ENCODE data around the gene PEAR1.

DNA sequence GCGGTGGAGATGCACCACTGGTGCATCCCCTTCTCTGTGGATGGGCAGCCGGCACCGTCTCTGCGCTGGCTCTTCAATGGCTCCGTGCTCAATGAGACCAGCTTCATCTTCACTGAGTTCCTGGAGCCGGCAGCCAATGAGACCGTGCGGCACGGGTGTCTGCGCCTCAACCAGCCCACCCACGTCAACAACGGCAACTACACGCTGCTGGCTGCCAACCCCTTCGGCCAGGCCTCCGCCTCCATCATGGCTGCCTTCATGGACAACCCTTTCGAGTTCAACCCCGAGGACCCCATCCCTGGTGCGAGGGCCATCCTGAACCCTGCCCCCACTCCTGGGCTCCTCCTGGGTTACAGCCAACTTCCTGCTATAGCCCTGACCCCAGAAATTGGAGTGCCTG lies 19.9 kb upstream of the PEAR1 start:
- TF ChIP-seq POLR2AphosphoS5 (IDR thresholded peaks at IDR 0.05; ENCODE audit: low read depth, low read length) (no peak), EZH2phosphoT487 (IDR thresholded peaks at IDR 0.05; ENCODE audit: borderline replicate concordance, low read depth) (no peak), CTCF (IDR thresholded peaks at IDR 0.05) (no peak), MXI1 (IDR thresholded peaks at IDR 0.05; ENCODE audit: low read depth, low read length) (no peak), USF2 (IDR thresholded peaks at IDR 0.05; ENCODE audit: borderline replicate concordance, low read depth, low read length) (no peak), IRF3 (IDR thresholded peaks at IDR 0.05; ENCODE audit: low read depth, low read length) (no peak), GABPA (IDR thresholded peaks at IDR 0.05; ENCODE audit: low read depth) (no peak), EP300 (IDR thresholded peaks at IDR 0.05; ENCODE audit: borderline replicate concordance in 1 of 2, low read depth in 1 of 2, low read length in 1 of 2) (no peak), JUND (IDR thresholded peaks at IDR 0.05) (no peak)
